Measurements from ENCODE around the gene ZNF358.

The ZNF358 gene

DNA sequence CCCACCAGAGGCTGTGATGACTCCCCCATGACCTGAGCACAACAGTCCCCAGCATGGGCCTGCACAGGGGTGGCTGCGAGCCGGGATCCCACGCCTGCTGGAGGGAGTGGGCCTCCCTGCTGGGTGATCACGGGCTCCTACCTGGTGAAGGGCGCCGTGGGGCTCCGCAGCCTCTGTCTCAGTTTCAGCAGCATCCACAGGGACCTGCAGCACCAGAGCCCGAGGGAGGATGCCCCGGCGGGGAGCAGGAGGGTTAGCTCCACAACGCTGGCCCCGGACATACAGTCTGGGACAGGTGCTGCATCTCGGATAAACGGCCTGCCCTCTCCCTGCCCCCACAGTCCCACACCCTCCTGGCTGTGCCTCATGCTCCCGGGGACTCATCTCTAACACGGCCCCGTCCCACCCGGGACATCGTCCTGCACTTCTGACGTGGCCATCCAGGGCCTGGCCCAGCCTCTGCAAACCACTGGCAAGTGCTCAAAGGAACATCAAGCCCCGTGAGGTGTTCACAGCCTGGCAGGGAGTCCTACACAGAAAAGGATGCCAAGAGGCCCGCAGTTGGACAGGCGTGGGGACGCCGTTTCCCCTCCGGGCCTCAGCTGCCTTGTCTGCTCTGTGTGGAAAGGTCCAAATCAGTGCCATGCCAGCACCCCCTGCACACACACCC lies 37.6 kb upstream of the ZNF358 start:
- no peak for DNase-seq (ENCODE audit: extremely low read depth, insufficient read length)
- Histone ChIP-seq H3K27me3 (replicated peaks; ENCODE audit: control insufficient read depth, insufficient read depth, low read length) (no peaks in the 10 kb centered on the region), H3K36me3 (ENCODE audit: control insufficient read depth, insufficient read depth, low read length) (no peaks in the 10 kb centered on the region), H3K4me3 (replicated peaks; ENCODE audit: low read depth, low read length) (no peak overlapping the region)
- TF ChIP-seq, protein P1, sequence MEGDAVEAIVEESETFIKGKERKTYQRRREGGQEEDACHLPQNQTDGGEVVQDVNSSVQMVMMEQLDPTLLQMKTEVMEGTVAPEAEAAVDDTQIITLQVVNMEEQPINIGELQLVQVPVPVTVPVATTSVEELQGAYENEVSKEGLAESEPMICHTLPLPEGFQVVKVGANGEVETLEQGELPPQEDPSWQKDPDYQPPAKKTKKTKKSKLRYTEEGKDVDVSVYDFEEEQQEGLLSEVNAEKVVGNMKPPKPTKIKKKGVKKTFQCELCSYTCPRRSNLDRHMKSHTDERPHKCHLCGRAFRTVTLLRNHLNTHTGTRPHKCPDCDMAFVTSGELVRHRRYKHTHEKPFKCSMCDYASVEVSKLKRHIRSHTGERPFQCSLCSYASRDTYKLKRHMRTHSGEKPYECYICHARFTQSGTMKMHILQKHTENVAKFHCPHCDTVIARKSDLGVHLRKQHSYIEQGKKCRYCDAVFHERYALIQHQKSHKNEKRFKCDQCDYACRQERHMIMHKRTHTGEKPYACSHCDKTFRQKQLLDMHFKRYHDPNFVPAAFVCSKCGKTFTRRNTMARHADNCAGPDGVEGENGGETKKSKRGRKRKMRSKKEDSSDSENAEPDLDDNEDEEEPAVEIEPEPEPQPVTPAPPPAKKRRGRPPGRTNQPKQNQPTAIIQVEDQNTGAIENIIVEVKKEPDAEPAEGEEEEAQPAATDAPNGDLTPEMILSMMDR (IDR thresholded peaks at IDR 0.05; ENCODE audit: insufficient read depth, low read length, poor library complexity, severe bottlenecking) = no peak

DNA sequence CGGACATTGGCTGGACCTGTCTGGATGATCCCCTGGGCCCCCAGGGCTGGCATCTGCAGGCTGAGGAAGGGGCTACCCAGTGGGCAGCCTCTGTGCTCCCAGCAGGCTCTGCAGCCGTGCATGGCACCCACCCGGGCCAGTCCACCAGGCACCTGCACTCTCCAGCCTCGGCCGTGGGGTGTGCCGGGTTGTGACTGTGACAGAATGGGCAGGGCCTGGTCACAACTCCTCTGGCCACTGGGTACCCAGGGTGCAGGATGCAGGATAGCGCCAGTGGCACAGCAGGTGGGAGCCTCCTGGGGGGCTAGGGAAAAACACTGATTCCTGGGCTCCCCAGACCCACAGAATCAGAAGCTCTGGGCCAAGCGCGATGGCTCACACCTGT lies 37.1 kb upstream of the ZNF358 start:
- no peak for DNase-seq (ENCODE audit: extremely low read depth, insufficient read length)
- no peak overlapping the region for H3K4me3 ChIP-seq (replicated peaks; ENCODE audit: low read depth, low read length)
- TF ChIP-seq, protein P1 (IDR thresholded peaks at IDR 0.05; ENCODE audit: insufficient read depth, low read length, poor library complexity, severe bottlenecking) = no peak
- H3K27me3 ChIP-seq (replicated peaks; ENCODE audit: control insufficient read depth, insufficient read depth, low read length) = no peaks in the 10 kb centered on the region
- no peaks in the 10 kb centered on the region for H3K36me3 ChIP-seq (ENCODE audit: control insufficient read depth, insufficient read depth, low read length)

DNA sequence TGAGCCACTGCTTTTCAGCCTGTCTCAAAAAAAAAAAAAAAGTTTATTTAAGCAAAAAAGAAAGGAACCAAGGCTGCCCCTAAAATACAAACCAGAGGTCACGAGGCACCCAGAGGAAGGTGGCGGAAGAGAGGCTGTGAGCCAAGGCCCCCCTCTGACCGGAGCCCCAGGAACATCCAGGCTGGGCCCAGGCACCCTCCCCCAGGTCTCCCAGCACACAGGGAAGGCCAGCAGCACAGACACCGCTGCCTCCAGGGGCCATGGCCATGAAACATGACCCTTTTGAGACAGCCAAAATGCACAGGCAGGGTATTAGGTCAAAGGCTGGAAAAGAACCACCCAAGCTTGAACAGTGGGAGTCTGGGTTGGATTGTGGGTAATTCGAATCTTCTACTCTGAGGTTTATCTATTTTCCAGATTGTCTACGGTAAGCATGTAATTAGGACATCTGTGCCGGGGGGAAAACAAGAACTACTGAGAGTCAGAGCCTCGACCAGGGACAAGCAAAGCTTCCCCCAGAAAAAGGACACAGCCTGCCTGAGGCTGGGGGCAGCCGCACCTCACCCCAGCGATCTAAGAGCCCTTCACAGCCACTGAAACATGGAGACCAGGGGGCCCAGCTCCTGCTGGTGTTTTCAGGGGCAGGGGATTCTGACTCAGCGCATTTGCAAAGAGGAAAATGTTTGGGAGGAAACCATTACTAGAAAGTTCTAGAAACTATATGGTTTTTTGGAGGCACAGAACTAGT lies 35.5 kb upstream of the ZNF358 start:
- Histone ChIP-seq H3K36me3 (ENCODE audit: control insufficient read depth, insufficient read depth, low read length) (no peaks in the 10 kb centered on the region), H3K4me3 (replicated peaks; ENCODE audit: low read depth, low read length) (no peak overlapping the region), H3K27me3 (replicated peaks; ENCODE audit: control insufficient read depth, insufficient read depth, low read length) (no peaks in the 10 kb centered on the region)
- DNase-seq (ENCODE audit: extremely low read depth, insufficient read length) = no peak
- TF ChIP-seq, protein P1 (IDR thresholded peaks at IDR 0.05; ENCODE audit: insufficient read depth, low read length, poor library complexity, severe bottlenecking) = no peak

DNA sequence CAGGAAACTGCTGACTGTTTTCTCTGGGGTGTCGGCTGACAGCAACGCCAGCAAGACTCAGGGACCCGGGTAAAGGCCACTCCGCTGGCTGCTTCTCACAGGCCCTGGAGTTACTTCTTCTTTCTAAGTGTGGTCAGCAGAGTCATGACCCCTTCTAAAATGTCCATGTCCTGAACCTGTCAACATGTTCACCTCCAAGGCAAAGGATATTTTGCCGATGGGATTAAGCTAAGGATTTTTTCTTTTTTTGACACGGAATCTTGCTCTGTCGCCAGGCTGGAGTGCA lies 35.0 kb upstream of the ZNF358 start:
- DNase-seq (ENCODE audit: extremely low read depth, insufficient read length) = no peak
- TF ChIP-seq, protein P1 (IDR thresholded peaks at IDR 0.05; ENCODE audit: insufficient read depth, low read length, poor library complexity, severe bottlenecking) = no peak
- H3K4me3 ChIP-seq (replicated peaks; ENCODE audit: low read depth, low read length) = no peak overlapping the region
- no peaks in the 10 kb centered on the region for H3K27me3 ChIP-seq (replicated peaks; ENCODE audit: control insufficient read depth, insufficient read depth, low read length)
- H3K36me3 ChIP-seq (ENCODE audit: control insufficient read depth, insufficient read depth, low read length) = no peaks in the 10 kb centered on the region

DNA sequence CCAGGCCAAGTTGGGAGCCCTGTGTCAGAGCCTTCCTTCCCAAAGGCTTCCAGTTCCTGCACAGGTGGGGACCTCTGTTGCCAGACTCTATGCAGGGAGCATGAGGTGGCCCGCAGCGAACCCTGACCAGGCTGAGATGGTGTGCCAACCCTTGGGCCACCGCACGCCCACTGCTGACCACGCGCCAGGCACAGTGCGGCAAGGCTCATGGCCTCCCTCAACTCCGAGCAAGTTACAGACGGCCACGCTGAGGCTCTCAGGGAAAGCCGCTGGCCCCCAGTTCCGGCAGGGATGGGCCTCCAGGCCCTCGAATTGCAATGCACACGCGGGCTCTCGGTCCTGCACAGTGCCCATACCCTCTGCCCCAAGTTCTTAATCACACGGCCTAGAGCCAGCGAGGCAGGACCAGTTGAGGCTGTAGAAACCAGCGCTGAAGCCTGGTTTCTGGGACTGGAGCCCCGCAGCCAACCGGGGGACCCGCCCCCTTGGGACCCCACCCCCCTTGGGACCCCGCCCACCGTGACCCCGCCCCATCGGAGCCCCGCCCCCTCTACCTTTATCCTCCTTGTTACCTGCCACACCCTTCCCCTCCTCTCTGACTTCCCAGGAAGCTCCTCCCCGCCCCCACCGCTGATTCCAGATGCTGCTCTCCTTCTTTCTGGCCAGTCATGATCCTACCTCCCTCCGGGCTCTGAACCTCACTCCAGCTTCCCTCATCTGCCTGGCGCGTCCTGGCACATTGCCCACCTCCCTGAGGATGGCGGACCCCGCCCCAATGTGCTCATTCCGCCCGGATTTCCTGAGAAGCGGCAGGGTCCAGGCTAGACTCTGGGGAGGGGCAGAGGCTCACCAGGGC lies 33.1 kb upstream of the ZNF358 start:
- no peaks in the 10 kb centered on the region for H3K27me3 ChIP-seq (replicated peaks; ENCODE audit: control insufficient read depth, insufficient read depth, low read length)
- H3K36me3 ChIP-seq (ENCODE audit: control insufficient read depth, insufficient read depth, low read length) = no peaks in the 10 kb centered on the region
- H3K4me3 ChIP-seq (replicated peaks; ENCODE audit: low read depth, low read length) = no peak overlapping the region
- TF ChIP-seq, protein P1 (IDR thresholded peaks at IDR 0.05; ENCODE audit: insufficient read depth, low read length, poor library complexity, severe bottlenecking) = no peak
- no peak for DNase-seq (ENCODE audit: extremely low read depth, insufficient read length)

Measured in GM06990 (cell line).